ENCODE measurements around the gene SYNPO2L. TPM values are rescaled to one million over a fixed set of nuclear protein-coding genes. Genes with fewer than 3 reads are reported as not detected.
A peak's percentile ranks its signal among the peaks of the same experiment; 100 is the strongest.

The SYNPO2L gene
- total and polyA plus RNA-seq, 9 of the 15 experiments (the other 6 are each of a cell fraction or from before 2014, with no cell fraction given) = 0.03 to 0.07 TPM; not detected in 7

GRCh38 chr10:73641328-73642060, 14.3 kb downstream of the SYNPO2L start, which contains the start of gene MYOZ1:
TSS of gene MYOZ1 (minus strand) at chr10:73641474. CDS start at chr10:73640017, 1,457 bp downstream.
- WGBS (ENCODE audit: insufficient coverage, low coverage, missing lambda C conversion rate) = 27% methylated on average over 9 of the region's 9 CpGs
- Histone ChIP-seq H3K4me1 (replicated peaks in 1 of 2; ENCODE audit: control insufficient read depth in 2 of 2, insufficient read depth in 2 of 2, low read length in 2 of 2) (peaks cover 3 to 6% of the 10 kb centered on the region in 2 experiments; a peak in 4 of 5 replicates), H3K36me3 (ENCODE audit: control insufficient read depth, insufficient read depth, low read length) (no peaks in the 10 kb centered on the region), H3K9ac (ENCODE audit: insufficient read depth in 1 of 2, low read depth in 2 of 2, low read length in 2 of 2) (0 out of 4 replicates have a peak within 1 kb of the TSS, but pooled peaks of 1 of the 2 experiments have one; percentile 23), H3K4me2 (ENCODE audit: insufficient read depth, low read length) (no peak within 1 kb of the TSS), H4K20me1 (replicated peaks; ENCODE audit: control insufficient read depth, insufficient read depth, low read length) (no peaks in the 10 kb centered on the region; the same call in 1 of the 2 replicates), H2AFZ (ENCODE audit: low read depth, low read length) (peak within 1 kb of the TSS; percentile 75), H3K9me3 (replicated peaks; ENCODE audit: control insufficient read depth, insufficient read depth, low read depth, low read length) (no peaks in the 10 kb centered on the region), H3K4me3 (no peak within 1 kb of the TSS), H3K79me2 (ENCODE audit: control insufficient read depth, insufficient read depth, low read length) (no peaks in the 10 kb centered on the region), H3K27ac (ENCODE audit: extremely low read depth, low read depth, low read length) (no peak within 1 kb of the TSS), H3K9me1 (ENCODE audit: control insufficient read depth, insufficient read depth, low read length) (no peaks in the 10 kb centered on the region), H3K27me3 (ENCODE audit: control insufficient read depth in 2 of 2, insufficient read depth in 2 of 2, low read length in 2 of 2) (peaks cover 12 to 14% of the 10 kb centered on the region in 2 experiments; a peak in 4 of 5 replicates)
- in situ Hi-C loops (cut with MboI) (loop anchor here (5.0 kb wide), 2 partner anchors 114 to 389 kb away; partner anchors contain the start of gene MRPS16), intact Hi-C loops (cut with micrococcal nuclease) (loop anchor here (5.0 to 10.0 kb wide), 2 partner anchors 237 to 394 kb away; partner anchors contain the start of gene DNAJC9)
- TF ChIP-seq SPI1 (IDR thresholded peaks at IDR 0.05; ENCODE audit: borderline replicate concordance, low read depth, low read length) (peak; percentile 71; the same call in 1 of the 2 replicates), HMBOX1 (IDR thresholded peaks at IDR 0.05) (0 out of 2 replicates have a peak, but pooled peaks have one; percentile 35), HDGF (IDR thresholded peaks at IDR 0.05) (no peak)
- DNase-seq (ENCODE audit: extremely low read depth in 1 of 4, low spot score in 3 of 4) (peak in 2 of 4 experiments; percentile 7 to 11), ATAC-seq (peak; percentile 43), FAIRE-seq (no peak)
- no TSS peak for BruUV-seq (replicated peaks)
- POLR2A ChIA-PET = interaction anchor here (1.4 to 2.6 kb wide), 2 partner anchors 11 to 16 kb away, joined by 5 to 12 read pairs; no protein-coding TSS in a partner anchor
- CTCF ChIA-PET (ENCODE audit: low intra/inter-chr PET ratio) = interaction anchor here (1.1 to 5.2 kb wide), 2 partner anchors 111 to 378 kb away, joined by 4 to 140 read pairs; no protein-coding TSS in a partner anchor
